CD4-positive, alpha-beta memory T cell (primary cell): ENCODE measurements around the gene NGLY1. TPM values are rescaled to one million over a fixed set of nuclear protein-coding genes. Genes with fewer than 3 reads are reported as not detected.
A peak's percentile ranks its signal among the peaks of the same experiment; 100 is the strongest.

Source experiments
- CTCF ChIA-PET: fragments of 350-600 bp; sonication (Branson Sonifier 250); formaldehyde crosslinking; loops from one replicate; lab custom pipeline; 2021; ENCODE audit warnings: inconsistent platforms; ENCODE audit not compliant: partially characterized antibody; lab: Charles Lee
- POLR2A ChIA-PET: fragments of 350-600 bp; sonication (Branson Sonifier 250); formaldehyde crosslinking; loops from one replicate; lab custom pipeline; 2021; ENCODE audit not compliant: partially characterized antibody; lab: Charles Lee
- DNase-seq, 5 donors: peaks; one replicate each; pipeline versions ENCODE4 v3.0.0 to v3.0.0-alpha.2; 2020 to 2022; ENCODE audit warnings: mixed read lengths in 1 of 5
- H3K27ac ChIP-seq: one replicate; pipeline ENCODE4 v1.7.0; 2013; ENCODE audit warnings: low read depth, low read length
- H3K27me3 ChIP-seq: 2 replicates; pipeline ENCODE4 v1.7.0; 2013; ENCODE audit warnings: mild to moderate bottlenecking, low read length, moderate library complexity; ENCODE audit not compliant: insufficient read depth
- H3K36me3 ChIP-seq: 2 replicates; pipeline ENCODE4 v1.7.0; 2013; ENCODE audit warnings: mild to moderate bottlenecking, low read length, moderate library complexity; ENCODE audit not compliant: insufficient read depth
- H3K4me1 ChIP-seq: 2 replicates; pipeline ENCODE4 v1.7.0; 2013; ENCODE audit warnings: mild to moderate bottlenecking, low read length, moderate library complexity; ENCODE audit not compliant: insufficient read depth
- H3K4me3 ChIP-seq, 2 donors: one replicate each; pipeline ENCODE4 v1.7.0; 2013; ENCODE audit warnings: low read length in 2 of 2, mild to moderate bottlenecking in 1 of 2
- H3K9me3 ChIP-seq, 2 donors: one replicate each; pipeline ENCODE4 v1.7.0; 2013; ENCODE audit warnings: low read length in 2 of 2, control low read depth in 1 of 2; ENCODE audit not compliant: control insufficient read depth in 1 of 2
- H3K27ac Mint-ChIP-seq, 7 donors: one replicate each; pipeline ENCODE4 v1.8.0; 2020 to 2021; ENCODE audit warnings: mixed read lengths in 7 of 7, mild to moderate bottlenecking in 6 of 7, inconsistent platforms in 3 of 7, moderate library complexity in 3 of 7
- H3K27me3 Mint-ChIP-seq, 2 donors: one replicate each; pipeline ENCODE4 v1.8.0; 2020 to 2021; ENCODE audit warnings: mixed read lengths in 2 of 2
- H3K36me3 Mint-ChIP-seq, 2 donors: one replicate each; pipeline ENCODE4 v1.8.0; 2020 to 2021; ENCODE audit warnings: mixed read lengths in 2 of 2, inconsistent platforms in 1 of 2, mild to moderate bottlenecking in 1 of 2
- H3K4me1 Mint-ChIP-seq, 4 donors: one replicate each; pipeline ENCODE4 v1.8.0; 2020 to 2021; ENCODE audit warnings: mixed read lengths in 4 of 4, mild to moderate bottlenecking in 1 of 4
- H3K4me3 Mint-ChIP-seq, 8 donors: one replicate each; pipeline ENCODE4 v1.8.0; 2020 to 2021; ENCODE audit warnings: mixed read lengths in 8 of 8, mild to moderate bottlenecking in 7 of 8, moderate library complexity in 6 of 8, inconsistent platforms in 3 of 8
- H3K9me3 Mint-ChIP-seq, 8 donors: one replicate each; pipeline ENCODE4 v1.8.0; 2020 to 2021; ENCODE audit warnings: mixed read lengths in 8 of 8, mild to moderate bottlenecking in 5 of 8, inconsistent platforms in 3 of 8, moderate library complexity in 1 of 8
- intact Hi-C: fragments of 100-400 bp; cut with micrococcal nuclease; formaldehyde crosslinking; loops from one replicate; pipeline ENCODE4 v1.15.1; 2023
- polyA plus RNA-seq, 2 donors: library from polyadenylated mRNA; unstranded; fragments of 300-500 nt; fragmentation: Illumina TruSeq; gene quantifications; one replicate each; pipeline ENCODE4 v1.2.3, GENCODE V29; 2021
- total RNA-seq, 2 experiments: library from RNA; stranded (reverse); gene quantifications; one replicate each; pipeline ENCODE4 v1.2.3, GENCODE V29; 2021

Gene NGLY1
- total and polyA plus RNA-seq, 4 experiments from 2014 or later = 52.0 to 74.3 (median 64.7) TPM

DNA sequence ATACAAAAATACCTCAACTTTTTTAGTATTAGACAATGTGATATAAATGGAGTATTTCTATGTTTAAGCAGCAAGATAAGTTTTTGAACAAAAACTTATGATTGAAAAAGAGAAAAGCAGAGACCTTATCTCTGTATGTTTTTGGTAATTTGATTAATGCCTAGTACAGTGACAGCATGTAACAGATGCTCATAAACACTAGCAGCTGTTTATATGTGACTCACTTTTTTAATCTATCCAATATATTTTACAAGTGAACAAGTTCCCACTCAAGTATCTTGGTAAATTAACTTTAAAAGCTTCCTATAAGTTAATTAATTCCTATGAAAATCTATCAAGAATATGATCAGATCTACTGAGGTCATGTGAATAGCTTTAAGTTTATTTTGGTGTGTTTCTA lies 55.1 kb downstream of the NGLY1 start:
- Mint-ChIP-seq H3K36me3 (peaks cover 55 to 68% of the 10 kb centered on the region in 2 donors), H3K4me3 (no peak overlapping the region), H3K27ac (no peak overlapping the region), H3K27me3 (no peaks in the 10 kb centered on the region), H3K4me1 (peaks cover 0 to 3% (median 2%) of the 10 kb centered on the region in 4 donors), H3K9me3 (no peaks in the 10 kb centered on the region)
- DNase-seq = no peak
- Histone ChIP-seq H3K27me3 (no peaks in the 10 kb centered on the region), H3K4me3 (no peak overlapping the region), H3K9me3 (no peaks in the 10 kb centered on the region), H3K36me3 (peaks cover 29% of the 10 kb centered on the region), H3K27ac (no peak overlapping the region), H3K4me1 (no peaks in the 10 kb centered on the region)
- intact Hi-C loops = loop anchor here (5.0 kb wide), 1 partner anchor 81 kb away; no protein-coding TSS in a partner anchor
- ChIA-PET POLR2A (no interaction called here), CTCF (interaction anchor here (1.7 kb wide), 1 partner anchor 13 kb away, joined by 5 read pairs; no protein-coding TSS in a partner anchor)

DNA sequence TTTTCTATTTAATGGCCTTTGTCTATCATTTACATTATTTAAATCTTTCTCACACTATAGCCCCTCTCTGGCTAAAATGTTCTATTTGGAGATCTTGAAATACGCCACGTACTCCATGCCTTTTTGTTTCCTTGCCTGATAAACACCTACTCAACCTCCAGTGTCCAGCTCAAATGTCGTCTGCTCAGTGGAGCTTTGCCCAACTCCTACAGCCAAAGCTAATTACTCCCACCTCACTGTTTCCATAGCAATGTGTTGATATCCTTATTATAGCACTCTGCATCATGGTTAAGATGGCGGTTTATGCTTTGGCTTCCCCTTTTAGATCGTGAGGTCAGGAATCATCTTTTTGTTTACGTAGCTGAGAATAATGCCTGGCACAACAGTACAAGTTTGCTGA lies 55.9 kb downstream of the NGLY1 start:
- no peak overlapping the region for H3K4me3 ChIP-seq
- no peaks in the 10 kb centered on the region for H3K27me3 Mint-ChIP-seq
- no peak for DNase-seq
- no peaks in the 10 kb centered on the region for H3K9me3 Mint-ChIP-seq
- ChIA-PET CTCF (interaction anchor here (0.5 to 1.7 kb wide), 2 partner anchors 13 to 78 kb away, joined by 3 to 5 read pairs; no protein-coding TSS in a partner anchor), POLR2A (no interaction called here)
- no peak overlapping the region for H3K27ac ChIP-seq
- intact Hi-C loops = loop anchor here (5.0 kb wide), 1 partner anchor 80 kb away; no protein-coding TSS in a partner anchor
- H3K27ac Mint-ChIP-seq = no peak overlapping the region
- H3K36me3 Mint-ChIP-seq = peaks cover 53 to 67% of the 10 kb centered on the region in 2 donors
- no peaks in the 10 kb centered on the region for H3K4me1 ChIP-seq
- no peaks in the 10 kb centered on the region for H3K9me3 ChIP-seq
- peaks cover 24% of the 10 kb centered on the region for H3K36me3 ChIP-seq
- H3K4me3 Mint-ChIP-seq = no peak overlapping the region
- no peaks in the 10 kb centered on the region for H3K27me3 ChIP-seq
- H3K4me1 Mint-ChIP-seq = peaks cover 0 to 1% (median 0%) of the 10 kb centered on the region in 4 donors

DNA sequence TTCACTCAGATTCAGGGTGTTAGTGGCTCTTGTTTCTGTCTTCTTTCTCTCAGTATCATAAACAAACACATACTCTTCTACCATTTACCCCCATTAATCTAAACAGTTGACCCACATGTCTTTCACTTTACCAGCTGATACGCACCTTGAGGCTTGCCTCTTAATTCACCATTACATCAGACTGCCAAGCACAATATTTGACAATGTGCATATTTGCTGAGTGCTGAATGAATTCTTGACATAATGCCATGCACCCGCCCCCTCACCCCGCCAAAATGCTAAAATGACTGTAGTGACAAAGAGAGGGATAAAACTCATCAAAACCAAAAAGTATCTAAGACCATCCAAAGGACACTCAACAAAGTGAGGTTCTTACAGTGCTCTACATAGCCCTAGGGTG lies 57.4 kb downstream of the NGLY1 start:
- H3K4me3 ChIP-seq = no peak overlapping the region
- H3K36me3 ChIP-seq = peaks cover 19% of the 10 kb centered on the region
- no peak overlapping the region for H3K4me3 Mint-ChIP-seq
- H3K9me3 Mint-ChIP-seq = no peaks in the 10 kb centered on the region
- H3K4me1 ChIP-seq = no peaks in the 10 kb centered on the region
- peaks cover 0 to 1% (median under 1%) of the 10 kb centered on the region in 4 donors for H3K4me1 Mint-ChIP-seq
- no peaks in the 10 kb centered on the region for H3K9me3 ChIP-seq
- no peaks in the 10 kb centered on the region for H3K27me3 ChIP-seq
- intact Hi-C loops = loop anchor here (5.0 kb wide), 1 partner anchor 79 kb away; no protein-coding TSS in a partner anchor
- H3K27me3 Mint-ChIP-seq = no peaks in the 10 kb centered on the region
- ChIA-PET POLR2A (no interaction called here), CTCF (no interaction called here)
- no peak for DNase-seq
- peak overlapping the region in 4 of 7 donors; percentile 5 to 67 (median 20) for H3K27ac Mint-ChIP-seq
- H3K36me3 Mint-ChIP-seq = peaks cover 50 to 55% of the 10 kb centered on the region in 2 donors
- no peak overlapping the region for H3K27ac ChIP-seq

DNA sequence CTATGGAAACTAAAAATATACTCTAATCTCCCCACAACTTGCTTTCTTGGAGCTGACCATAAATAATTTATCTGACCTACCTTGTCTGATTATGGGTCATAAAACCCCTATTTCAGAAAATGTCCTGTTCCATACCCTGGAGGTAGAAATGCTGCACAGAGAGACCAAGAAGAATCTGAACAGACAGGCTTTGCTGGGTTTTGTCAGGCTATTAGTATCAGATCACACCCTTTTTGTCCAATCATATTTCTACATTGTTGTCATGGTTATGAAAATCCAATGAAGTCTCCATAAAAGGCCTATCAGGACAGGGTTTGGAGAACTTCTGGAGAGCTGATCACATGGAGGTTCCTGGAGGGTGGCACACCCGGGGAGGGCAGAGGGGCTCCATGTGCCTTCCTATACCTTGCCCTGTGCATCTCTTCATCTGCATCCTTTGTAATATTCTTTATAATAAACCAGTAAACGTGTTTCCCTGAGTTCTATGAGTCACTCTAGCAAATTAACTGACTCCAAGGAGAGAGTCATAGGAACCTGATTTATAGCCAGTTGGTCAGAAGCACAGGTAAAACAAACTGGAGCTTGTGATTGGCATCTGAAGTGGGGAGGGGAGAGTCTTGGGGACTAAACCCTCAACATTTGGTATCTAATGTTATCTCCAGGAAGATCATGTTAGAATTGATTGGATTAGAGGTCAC lies 58.1 kb downstream of the NGLY1 start:
- CTCF ChIA-PET = no interaction called here
- Histone ChIP-seq H3K9me3 (no peaks in the 10 kb centered on the region), H3K27me3 (no peaks in the 10 kb centered on the region), H3K4me1 (no peaks in the 10 kb centered on the region), H3K36me3 (peaks cover 19% of the 10 kb centered on the region), H3K27ac (no peak overlapping the region), H3K4me3 (no peak overlapping the region)
- no peaks in the 10 kb centered on the region for H3K27me3 Mint-ChIP-seq
- H3K4me1 Mint-ChIP-seq = peaks cover 0 to 1% (median under 1%) of the 10 kb centered on the region in 4 donors
- POLR2A ChIA-PET = no interaction called here
- DNase-seq = no peak
- H3K9me3 Mint-ChIP-seq = no peaks in the 10 kb centered on the region
- H3K36me3 Mint-ChIP-seq = peaks cover 50 to 53% of the 10 kb centered on the region in 2 donors
- intact Hi-C loops = loop anchor here (5.0 kb wide), 1 partner anchor 78 kb away; no protein-coding TSS in a partner anchor
- no peak overlapping the region for H3K4me3 Mint-ChIP-seq
- H3K27ac Mint-ChIP-seq = peak overlapping the region in 3 of 7 donors; percentile 30 to 34 (median 31)

DNA sequence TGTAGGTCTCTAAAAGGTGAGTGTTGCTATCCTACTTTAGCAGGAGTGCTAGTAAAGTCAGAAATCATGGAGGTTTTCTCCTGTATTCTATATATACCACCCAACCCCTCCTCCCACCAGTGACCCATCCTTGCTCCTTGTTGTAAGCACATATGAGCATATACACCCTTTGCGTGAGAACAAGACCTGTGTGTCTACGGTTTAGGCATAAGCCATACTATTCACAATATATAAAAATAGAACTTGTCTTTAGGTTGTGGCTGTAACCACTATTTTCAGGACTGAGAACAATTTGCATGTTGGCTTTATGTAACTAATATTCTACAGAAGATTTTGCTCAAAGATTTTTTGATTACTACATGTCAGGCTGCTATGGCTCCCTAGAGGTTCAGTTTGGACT lies 59.4 kb downstream of the NGLY1 start:
- Histone ChIP-seq H3K4me3 (no peak overlapping the region), H3K9me3 (no peaks in the 10 kb centered on the region), H3K27me3 (no peaks in the 10 kb centered on the region), H3K4me1 (no peaks in the 10 kb centered on the region), H3K27ac (no peak overlapping the region), H3K36me3 (peaks cover 17% of the 10 kb centered on the region)
- H3K9me3 Mint-ChIP-seq = no peaks in the 10 kb centered on the region
- H3K27ac Mint-ChIP-seq = no peak overlapping the region
- ChIA-PET POLR2A (no interaction called here), CTCF (no interaction called here)
- peaks cover 0 to 1% (median under 1%) of the 10 kb centered on the region in 4 donors for H3K4me1 Mint-ChIP-seq
- intact Hi-C loops = no loop called here
- DNase-seq = no peak
- H3K4me3 Mint-ChIP-seq = no peak overlapping the region
- no peaks in the 10 kb centered on the region for H3K27me3 Mint-ChIP-seq
- H3K36me3 Mint-ChIP-seq = peaks cover 44 to 48% of the 10 kb centered on the region in 2 donors

DNA sequence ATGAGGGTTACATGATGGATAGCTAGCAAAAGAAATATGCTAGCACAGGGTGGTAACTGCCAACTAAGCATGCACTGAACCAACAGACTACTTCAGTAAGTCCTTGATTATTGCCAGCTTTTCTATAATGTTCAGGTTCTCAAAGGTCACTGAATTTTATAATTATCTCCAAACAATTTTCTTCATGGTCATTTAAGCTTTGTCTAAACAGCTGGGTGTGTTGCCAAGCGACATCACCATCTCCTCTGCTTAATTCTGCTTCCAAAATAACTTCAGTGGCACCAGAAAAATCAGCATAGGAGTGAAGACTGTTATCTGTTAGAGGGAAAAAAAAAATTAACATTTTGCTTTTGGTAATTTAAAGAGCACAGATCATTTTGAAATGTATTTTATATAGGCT lies 63.9 kb downstream of the NGLY1 start:
- no peak overlapping the region for H3K27ac ChIP-seq
- H3K4me1 ChIP-seq = no peaks in the 10 kb centered on the region
- H3K9me3 ChIP-seq = no peaks in the 10 kb centered on the region
- Mint-ChIP-seq H3K4me1 (peaks cover 0 to 4% (median 0%) of the 10 kb centered on the region in 4 donors), H3K36me3 (peaks cover 14 to 17% of the 10 kb centered on the region in 2 donors), H3K27ac (no peak overlapping the region), H3K9me3 (peaks cover 0 to 3% (median 0%) of the 10 kb centered on the region in 8 donors), H3K27me3 (no peaks in the 10 kb centered on the region), H3K4me3 (no peak overlapping the region)
- DNase-seq = no peak
- intact Hi-C loops = no loop called here
- no peak overlapping the region for H3K4me3 ChIP-seq
- ChIA-PET POLR2A (no interaction called here), CTCF (interaction anchor here (0.6 to 1.0 kb wide), 2 partner anchors 10 to 34 kb away, joined by 3 to 4 read pairs; no protein-coding TSS in a partner anchor)
- peaks cover 3% of the 10 kb centered on the region for H3K36me3 ChIP-seq
- H3K27me3 ChIP-seq = no peaks in the 10 kb centered on the region

DNA sequence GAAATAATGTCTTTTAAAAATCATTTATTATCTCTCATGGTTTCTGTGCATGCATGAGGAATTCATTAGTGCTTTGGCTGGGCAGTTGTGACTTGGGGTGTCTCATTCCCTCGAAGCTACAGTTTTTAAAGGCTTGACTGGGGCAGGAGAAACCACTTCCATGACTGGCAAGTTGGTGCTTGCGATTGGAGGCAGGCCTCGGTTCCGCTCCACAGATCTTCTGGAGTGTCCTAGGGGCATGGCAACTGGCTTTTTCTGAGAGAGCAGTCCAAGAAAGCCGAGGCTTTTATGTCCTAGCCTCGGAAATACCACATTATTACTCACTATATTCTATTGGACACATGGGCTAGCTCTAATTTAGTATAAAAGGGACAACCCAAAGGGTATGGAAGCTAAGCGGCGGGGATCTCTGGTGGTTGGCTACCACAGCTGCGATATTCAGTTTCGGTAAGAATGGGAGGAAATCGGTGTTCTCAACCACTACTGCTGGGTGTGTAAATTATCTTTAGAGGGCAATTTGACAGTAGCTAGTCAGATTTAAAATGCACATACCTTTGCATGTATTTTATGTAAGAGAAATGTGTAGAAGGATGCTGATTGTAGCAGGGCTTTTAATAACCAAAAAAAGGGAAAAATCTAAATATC lies 69.8 kb downstream of the NGLY1 start:
- Histone ChIP-seq H3K36me3 (no peaks in the 10 kb centered on the region), H3K27ac (no peak overlapping the region), H3K27me3 (no peaks in the 10 kb centered on the region), H3K4me1 (no peaks in the 10 kb centered on the region), H3K4me3 (no peak overlapping the region), H3K9me3 (no peaks in the 10 kb centered on the region)
- Mint-ChIP-seq H3K4me3 (no peak overlapping the region), H3K36me3 (peaks cover 5 to 7% of the 10 kb centered on the region in 2 donors), H3K27ac (no peak overlapping the region), H3K4me1 (peaks cover 0 to 3% (median 0%) of the 10 kb centered on the region in 4 donors), H3K27me3 (peaks cover 3 to 5% of the 10 kb centered on the region in 2 donors), H3K9me3 (peaks cover 0 to 4% (median 0%) of the 10 kb centered on the region in 8 donors)
- ChIA-PET POLR2A (no interaction called here), CTCF (no interaction called here)
- intact Hi-C loops = no loop called here
- no peak for DNase-seq
